ENCODE results near the gene UBC. TPM values are rescaled to one million over a fixed set of nuclear protein-coding genes. Genes with fewer than 3 reads are reported as not detected.

UBC gene
- total and polyA plus RNA-seq, 9 of the 15 experiments (the other 6 are each of a cell fraction or from before 2014, with no cell fraction given) = 533 to 1,153 (median 813) TPM

GRCh38 chr12:124863416-124864325 lies 50.8 kb downstream of the UBC start, which contains the start of gene SCARB1 (continued):
- TF ChIP-seq ZNF318 (IDR thresholded peaks at IDR 0.05; ENCODE audit: borderline replicate concordance in 1 of 2, low read depth in 1 of 2) = no peak
- TF ChIP-seq NFIC (IDR thresholded peaks at IDR 0.05) = no peak; the same call in none of the 2 replicates
- no peak for TF ChIP-seq ELF1 (tag; IDR thresholded peaks at IDR 0.05)
- no peak; the same call in 1 of the 2 replicates for TF ChIP-seq SMARCC2 (IDR thresholded peaks at IDR 0.05; ENCODE audit: low read depth)
- TF ChIP-seq CLOCK (CRISPR knock-in tag; IDR thresholded peaks at IDR 0.05; ENCODE audit: borderline replicate concordance) = no peak
- TF ChIP-seq ZNF239 (CRISPR knock-in tag; IDR thresholded peaks at IDR 0.05) = no peak
- TF ChIP-seq ZBTB9 (CRISPR knock-in tag; IDR thresholded peaks at IDR 0.05) = no peak
- TF ChIP-seq CREM (IDR thresholded peaks at IDR 0.05; ENCODE audit: low read depth) = peak; percentile 55; the same call in 1 of the 2 replicates
- peak; percentile 68; the same call in 1 of the 2 replicates for TF ChIP-seq MAX (CRISPR knock-in tag; IDR thresholded peaks at IDR 0.05)
- TF ChIP-seq NELFE (IDR thresholded peaks at IDR 0.05; ENCODE audit: insufficient read depth, insufficient read length) = no peak

All from K562 (cell line).